ENCODE results near the gene GALNT2.

Gene GALNT2

GRCh38 chr1:230124186-230125128 lies 57.4 kb downstream of the GALNT2 start:
- H3K4me3 ChIP-seq (replicated peaks in 1 of 2; ENCODE audit: low read depth in 2 of 2, low read length in 2 of 2) = no peak overlapping the region
- TF ChIP-seq CTCF (IDR thresholded peaks at IDR 0.05; ENCODE audit: low read depth, low read length) = no peak
- DNase-seq (ENCODE audit: low read depth in 2 of 2) = no peak

GRCh38 chr1:230125141-230125540 lies 58.1 kb downstream of the GALNT2 start:
- H3K4me3 ChIP-seq (replicated peaks in 1 of 2; ENCODE audit: low read depth in 2 of 2, low read length in 2 of 2) = no peak overlapping the region
- DNase-seq (ENCODE audit: low read depth in 2 of 2) = no peak
- TF ChIP-seq CTCF (IDR thresholded peaks at IDR 0.05; ENCODE audit: low read depth, low read length) = no peak

- peak in 1 of 2 donors; percentile 48 for DNase-seq (ENCODE audit: low read depth in 2 of 2)
- no peak for TF ChIP-seq CTCF (IDR thresholded peaks at IDR 0.05; ENCODE audit: low read depth, low read length)
- no peak overlapping the region for H3K4me3 ChIP-seq (replicated peaks in 1 of 2; ENCODE audit: low read depth in 2 of 2, low read length in 2 of 2)
These were observed 58.8 kb downstream of the GALNT2 start for GRCh38 chr1:230125640-230126528.

GRCh38 chr1:230126529-230127104 lies 59.6 kb downstream of the GALNT2 start:
- DNase-seq (ENCODE audit: low read depth in 2 of 2) = no peak
- no peak for TF ChIP-seq CTCF (IDR thresholded peaks at IDR 0.05; ENCODE audit: low read depth, low read length)
- H3K4me3 ChIP-seq (replicated peaks in 1 of 2; ENCODE audit: low read depth in 2 of 2, low read length in 2 of 2) = no peak overlapping the region

GRCh38 chr1:230127105-230128054 lies 60.3 kb downstream of the GALNT2 start:
- no peak for TF ChIP-seq CTCF (IDR thresholded peaks at IDR 0.05; ENCODE audit: low read depth, low read length)
- DNase-seq (ENCODE audit: low read depth in 2 of 2) = no peak
- no peak overlapping the region for H3K4me3 ChIP-seq (replicated peaks in 1 of 2; ENCODE audit: low read depth in 2 of 2, low read length in 2 of 2)
